ENCODE data around the gene HOXA4.

HOXA4 gene

GRCh38 chr7:27091941-27092818 is 38.4 kb downstream of the HOXA4 start:
- TF ChIP-seq CTCF (conservative IDR thresholded peaks at IDR 0.05; ENCODE audit: low read depth, low read length), result no peak
- no peak overlapping the region for H3K4me3 ChIP-seq (ENCODE audit: low read length)
- no peak for DNase-seq (ENCODE audit: low read depth)

- TF ChIP-seq CTCF (conservative IDR thresholded peaks at IDR 0.05; ENCODE audit: low read depth, low read length), result no peak
- H3K4me3 ChIP-seq (ENCODE audit: low read length), result no peak overlapping the region
- no peak for DNase-seq (ENCODE audit: low read depth)
Observed at GRCh38 chr7:27091105-27091504, 39.5 kb downstream of the HOXA4 start.

GRCh38 chr7:27088002-27088922 is 42.3 kb downstream of the HOXA4 start:
- no peak for DNase-seq (ENCODE audit: low read depth)
- H3K4me3 ChIP-seq (ENCODE audit: low read length), result no peak overlapping the region

GRCh38 chr7:27083646-27084045 is 46.9 kb downstream of the HOXA4 start:
- no peak for TF ChIP-seq CTCF (conservative IDR thresholded peaks at IDR 0.05; ENCODE audit: low read depth, low read length)
- H3K4me3 ChIP-seq (ENCODE audit: low read length), result no peak overlapping the region
- DNase-seq (ENCODE audit: low read depth), result no peak

More at GRCh38 chr7:27088002-27088922, 42.3 kb downstream of the HOXA4 start:
- TF ChIP-seq CTCF (conservative IDR thresholded peaks at IDR 0.05; ENCODE audit: low read depth, low read length), result no peak

- no peak for TF ChIP-seq CTCF (conservative IDR thresholded peaks at IDR 0.05; ENCODE audit: low read depth, low read length)
- no peak overlapping the region for H3K4me3 ChIP-seq (ENCODE audit: low read length)
- DNase-seq (ENCODE audit: low read depth), result no peak
Observed at GRCh38 chr7:27082171-27082570, 48.4 kb downstream of the HOXA4 start.

GRCh38 chr7:27080844-27081436 is 49.6 kb downstream of the HOXA4 start:
- no peak for DNase-seq (ENCODE audit: low read depth)
- H3K4me3 ChIP-seq (ENCODE audit: low read length), result no peak overlapping the region
- TF ChIP-seq CTCF (conservative IDR thresholded peaks at IDR 0.05; ENCODE audit: low read depth, low read length), result no peak

Data from retinal pigment epithelial cell (primary cell).